Islet of Langerhans (tissue), 1 donor: Measurements from ENCODE around the gene CRIP3.

Source experiments
- FAIRE-seq: peaks from one replicate; lab custom pipeline; 2011; peaks lifted over from hg19 to GRCh38; lab: Jason Lieb, UNC

The CRIP3 gene

DNA sequence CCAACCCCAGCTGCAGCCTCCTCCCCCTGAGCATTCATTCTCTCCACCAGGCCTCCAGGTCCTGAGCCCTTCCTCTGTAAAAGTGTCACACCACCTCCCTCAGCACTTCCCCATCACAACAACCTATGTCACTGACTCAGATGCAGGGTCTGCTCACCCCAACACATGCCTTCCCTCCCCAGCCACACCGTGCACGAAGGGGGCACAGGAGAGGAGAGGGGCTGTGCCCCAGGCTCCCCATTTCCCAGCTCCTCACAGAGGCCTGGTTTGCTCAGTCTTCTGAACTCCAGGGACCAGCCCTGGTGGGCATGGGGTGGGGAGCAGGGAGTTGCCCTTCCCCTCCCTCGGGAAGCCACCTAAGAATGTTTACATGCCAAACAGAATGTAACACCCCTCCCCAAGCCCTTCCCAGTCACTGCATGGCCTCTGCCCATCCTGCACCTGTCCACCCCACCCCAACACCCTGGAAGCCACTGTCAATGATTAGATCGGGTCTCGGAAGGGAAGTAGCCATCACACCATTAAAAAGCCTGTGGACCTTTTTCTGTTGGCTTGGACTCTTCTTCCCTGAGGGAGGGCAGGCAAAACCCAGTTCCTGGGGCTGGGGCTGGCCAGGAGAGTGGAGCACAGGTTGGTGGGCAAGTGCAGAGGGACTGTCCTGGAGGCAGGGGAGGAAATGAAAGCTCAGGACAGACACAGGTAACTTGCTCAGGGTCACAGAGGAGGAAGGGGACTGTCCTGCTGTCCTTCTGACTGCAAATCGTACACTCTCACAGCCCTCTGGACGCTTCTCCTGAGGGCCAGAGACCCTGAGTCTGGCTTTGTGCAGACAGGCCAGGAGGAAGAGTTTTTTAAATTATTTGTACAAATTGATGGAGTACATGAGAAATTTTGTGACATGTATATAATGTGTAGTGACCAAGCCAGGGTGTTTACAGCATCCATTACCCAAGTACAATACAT lies 20.6 kb downstream of the CRIP3 start:
- no peak for FAIRE-seq

GRCh38 chr6:43286980-43287716 lies 21.5 kb downstream of the CRIP3 start:
- no peak for FAIRE-seq

DNA sequence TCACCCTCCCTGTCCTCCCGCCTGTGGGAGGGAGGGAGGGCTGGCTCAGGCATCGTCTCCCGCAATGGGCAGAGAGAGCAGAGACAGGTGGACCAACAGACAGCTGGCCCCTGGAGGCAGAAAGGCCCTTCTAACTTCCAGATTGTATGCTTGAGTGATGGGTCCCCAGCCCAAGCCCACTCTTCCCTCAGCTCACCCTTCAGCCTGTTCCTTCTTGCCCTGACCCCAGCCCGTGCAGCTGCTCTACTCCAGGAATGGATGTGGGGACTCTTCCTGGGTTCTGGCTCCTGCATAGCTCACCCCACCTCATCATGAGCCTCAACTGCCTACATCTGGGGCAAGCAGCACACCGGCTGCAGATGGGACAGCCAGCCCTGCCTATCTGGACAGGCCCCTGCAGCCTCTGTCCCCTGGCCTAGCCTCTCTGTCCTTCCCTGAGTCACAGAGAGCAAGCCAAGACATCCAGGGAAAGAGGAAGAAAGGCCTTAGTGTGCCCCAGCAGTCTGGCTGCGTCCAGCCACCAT lies 22.1 kb downstream of the CRIP3 start:
- FAIRE-seq: no peak

GRCh38 chr6:43285832-43286231 lies 22.8 kb downstream of the CRIP3 start:
- no peak for FAIRE-seq

DNA sequence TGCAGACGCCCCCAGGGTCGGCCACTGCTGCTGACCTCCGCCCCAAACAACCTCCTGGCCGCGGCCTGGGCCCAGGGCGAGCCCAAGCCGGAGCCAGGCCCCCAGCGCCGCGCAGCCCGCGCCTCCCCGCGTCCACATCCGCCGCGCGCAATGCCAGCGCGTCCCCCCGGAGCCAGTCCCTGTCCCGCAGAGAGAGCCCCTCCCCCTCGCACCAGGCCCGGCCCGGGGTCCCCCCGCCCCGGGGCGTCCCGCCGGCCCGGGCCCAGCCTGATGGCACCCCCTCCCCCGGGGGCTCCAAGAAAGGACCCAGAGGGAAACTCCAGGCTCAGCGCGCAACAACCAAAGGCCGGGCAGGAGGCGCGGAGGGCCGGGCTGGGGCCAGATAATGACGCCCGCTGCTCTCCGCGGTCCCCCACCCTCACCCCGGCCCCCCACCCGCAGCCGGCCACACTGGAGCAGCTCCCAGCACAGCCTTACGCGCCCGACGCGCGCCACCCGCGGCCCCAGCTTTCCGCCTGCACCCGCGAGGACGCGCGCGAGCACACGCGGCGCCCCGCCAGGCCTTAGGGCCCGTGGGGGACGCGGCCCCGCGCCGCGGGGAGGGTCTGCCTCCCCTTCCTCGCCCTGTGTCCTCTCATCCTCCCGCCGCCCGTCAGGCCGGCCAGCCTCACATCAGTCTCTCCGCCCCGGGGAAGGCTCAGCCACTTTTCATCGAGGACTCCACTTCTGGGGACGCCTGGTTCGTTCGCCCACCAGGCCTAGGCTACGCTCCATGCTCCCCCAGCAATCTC lies 23.4 kb downstream of the CRIP3 start:
- no peak for FAIRE-seq

DNA sequence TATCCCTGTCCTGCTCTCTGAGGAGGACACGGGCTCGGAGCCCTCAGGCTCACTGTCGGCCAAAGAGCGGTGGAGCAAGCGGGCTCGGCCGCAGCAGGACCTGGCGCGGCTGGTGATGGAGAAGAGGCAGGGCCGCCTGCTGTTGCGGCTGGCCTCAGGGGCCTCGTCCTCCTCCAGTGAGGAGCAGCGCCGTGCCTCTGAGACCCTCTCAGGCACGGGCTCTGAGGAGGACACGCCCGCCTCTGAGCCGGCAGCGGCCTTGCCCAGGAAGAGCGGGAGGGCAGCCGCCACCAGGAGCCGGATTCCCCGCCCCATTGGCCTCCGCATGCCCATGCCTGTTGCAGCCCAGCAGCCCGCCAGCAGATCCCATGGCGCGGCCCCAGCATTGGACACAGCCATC lies 24.7 kb downstream of the CRIP3 start:
- FAIRE-seq: no peak

- FAIRE-seq: no peak
Observed at GRCh38 chr6:43283514-43283901, 25.1 kb downstream of the CRIP3 start.

- no peak for FAIRE-seq
Observed at GRCh38 chr6:43282636-43283513, 25.8 kb downstream of the CRIP3 start.

DNA sequence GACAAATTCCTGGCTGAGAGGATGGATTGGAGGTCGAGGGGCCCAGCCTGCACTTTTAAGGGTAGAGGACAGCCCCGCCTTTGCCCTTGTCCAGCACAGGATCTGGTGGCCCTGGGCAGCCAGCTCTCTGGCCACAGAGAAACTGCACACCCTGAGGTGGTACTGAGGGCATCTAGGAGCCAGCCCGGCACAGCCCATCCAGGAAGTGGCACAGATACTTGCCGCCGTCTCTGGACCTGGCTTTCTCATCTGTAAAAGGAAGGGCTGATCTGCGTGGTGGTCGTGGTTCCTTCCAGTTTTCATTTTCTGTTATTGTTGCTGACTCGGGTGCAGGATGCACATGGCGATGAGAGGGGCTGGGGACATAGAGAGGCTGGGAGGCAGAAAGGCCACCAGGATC lies 26.6 kb downstream of the CRIP3 start:
- FAIRE-seq: no peak

DNA sequence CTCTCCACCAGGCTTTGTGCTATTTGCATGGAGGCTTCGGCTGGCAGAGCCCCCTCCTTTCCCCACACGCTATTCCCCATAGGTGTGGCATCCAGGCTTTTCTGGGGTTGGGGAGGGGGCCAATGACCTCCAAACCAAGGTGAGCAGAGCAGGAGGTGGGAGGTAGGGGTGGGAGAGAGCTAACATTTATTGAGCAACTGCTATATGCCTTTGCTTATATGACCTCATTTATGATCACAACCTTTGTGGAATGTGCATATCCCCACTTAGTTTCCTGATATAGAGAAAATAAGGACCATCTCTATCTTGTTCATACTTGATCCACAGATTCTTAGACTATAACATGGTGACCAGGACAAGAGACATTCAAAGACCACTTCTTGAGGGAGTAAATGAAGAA lies 28.4 kb downstream of the CRIP3 start:
- FAIRE-seq: no peak

DNA sequence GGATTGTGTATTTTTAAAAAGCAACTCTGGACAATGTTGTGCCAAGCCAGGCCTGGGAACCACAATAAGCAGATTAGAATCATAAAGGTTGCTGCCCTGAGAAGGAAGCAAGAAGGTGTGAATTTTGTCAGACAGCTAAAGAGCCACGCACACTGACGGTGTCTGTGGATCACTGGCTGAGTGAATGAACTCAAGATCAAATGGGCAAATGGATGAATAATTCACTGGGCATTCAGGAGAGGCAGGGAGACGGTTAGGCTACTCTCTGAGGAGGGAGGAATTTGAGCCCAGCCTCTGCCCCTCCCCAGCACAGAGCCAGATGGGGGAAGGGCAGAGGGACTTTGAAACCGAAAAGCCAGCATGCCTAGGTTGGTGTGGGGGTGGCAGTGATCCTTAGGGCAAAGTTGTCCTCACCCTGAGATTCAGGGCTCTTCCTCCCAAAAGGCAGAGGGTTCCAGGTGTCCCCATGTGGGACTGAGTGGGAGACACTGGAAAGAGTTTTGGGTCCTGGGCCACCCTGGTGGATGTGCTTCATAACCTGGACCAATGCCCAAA lies 30.0 kb downstream of the CRIP3 start:
- no peak for FAIRE-seq

DNA sequence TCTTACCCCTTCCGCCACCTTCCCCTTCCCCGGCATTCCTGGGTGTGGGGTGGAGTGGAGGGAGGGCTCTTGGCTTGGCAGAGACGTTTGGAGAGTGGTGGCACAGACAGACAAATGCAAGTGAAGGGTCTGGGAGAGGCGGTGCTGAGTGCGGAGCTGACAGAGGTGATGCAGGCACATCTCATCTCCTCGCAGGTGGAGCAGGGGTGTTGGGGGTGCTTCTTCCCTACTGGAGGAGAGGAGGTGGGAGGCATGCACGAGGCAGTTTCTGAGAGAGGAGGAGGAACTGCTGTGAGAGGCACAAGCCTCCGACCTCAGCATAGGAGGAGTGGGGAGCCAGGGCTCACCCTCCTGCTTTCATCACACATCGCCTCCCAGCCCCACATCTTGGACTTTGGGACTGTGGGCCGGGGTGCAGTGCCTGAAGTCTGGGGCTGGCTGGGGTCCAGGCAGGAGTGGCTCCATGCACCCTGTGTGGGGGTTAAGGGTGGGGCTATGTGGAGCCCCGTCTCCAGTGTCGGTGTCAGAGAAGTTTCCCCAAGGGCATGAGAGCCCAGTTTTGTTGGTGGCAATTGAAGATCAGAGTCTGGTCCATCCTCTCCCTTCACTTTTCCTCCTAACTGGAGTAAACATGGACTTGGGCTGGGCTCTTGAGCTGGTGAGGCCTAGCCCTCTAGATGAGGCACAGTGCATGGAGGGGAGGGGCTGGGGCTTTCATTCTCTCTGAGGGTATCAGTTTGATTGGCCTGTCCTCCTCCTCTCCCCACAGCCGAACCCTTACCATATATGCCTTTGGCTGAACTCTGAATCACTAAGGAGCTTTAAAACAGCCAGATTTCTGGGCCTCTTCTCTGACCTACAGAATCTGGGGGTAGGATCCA lies 30.7 kb downstream of the CRIP3 start:
- FAIRE-seq: no peak

DNA sequence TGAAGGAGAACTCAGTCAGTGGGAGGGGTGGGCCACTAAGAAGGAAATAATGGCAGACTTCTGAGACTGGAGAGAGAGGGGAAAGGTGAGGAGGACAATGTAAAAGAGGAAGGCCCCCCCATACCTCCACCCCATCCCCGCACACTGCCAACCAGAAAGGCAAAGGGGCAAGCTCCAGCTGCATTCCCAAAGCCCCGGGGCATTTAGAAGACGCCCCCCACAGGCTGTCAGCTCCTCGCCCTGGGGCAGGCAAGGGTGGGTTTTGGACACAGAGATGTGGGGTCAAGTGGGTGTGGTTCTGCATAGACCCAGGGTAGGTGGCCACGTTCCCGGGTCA lies 31.4 kb downstream of the CRIP3 start:
- no peak for FAIRE-seq

- FAIRE-seq: no peak
Observed at GRCh38 chr6:43276577-43277305, 31.9 kb downstream of the CRIP3 start.

DNA sequence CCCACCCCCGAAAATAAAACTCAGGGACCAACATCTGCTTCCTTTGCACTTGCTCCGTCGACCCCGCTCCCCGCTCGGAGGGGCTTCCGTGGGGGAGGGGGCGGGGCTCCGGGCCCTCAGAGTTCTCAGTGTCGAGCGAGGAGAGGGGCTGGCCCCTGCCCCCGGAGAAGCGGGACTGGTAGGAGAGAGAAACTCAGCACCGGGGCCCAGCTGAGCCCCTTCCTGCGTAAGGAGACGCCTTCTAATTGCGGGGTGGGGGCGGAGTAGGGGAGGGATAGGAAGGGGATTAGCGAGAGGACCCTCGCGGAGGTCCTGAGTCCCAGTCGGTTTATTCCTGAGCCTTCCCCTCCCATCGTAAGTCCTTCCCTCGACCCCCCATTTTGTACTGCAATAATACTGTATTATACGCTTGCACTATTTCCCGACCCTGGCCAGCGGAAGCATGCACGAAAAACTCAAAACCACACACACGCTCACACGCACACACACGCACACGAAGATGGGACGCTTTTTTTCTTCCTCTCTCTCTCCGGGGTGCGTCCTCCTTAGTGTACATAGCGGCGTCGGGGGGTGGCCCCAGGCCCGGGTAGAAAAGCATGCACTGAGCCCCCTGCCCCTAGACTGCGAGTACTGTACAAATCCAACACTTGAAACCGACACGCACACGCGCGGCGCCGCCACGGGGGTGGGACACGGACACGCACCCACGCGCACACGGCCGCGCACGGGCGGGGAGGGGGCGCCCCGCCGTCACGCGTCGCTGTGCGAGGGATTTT lies 32.6 kb downstream of the CRIP3 start:
- FAIRE-seq: no peak

- FAIRE-seq: no peak
Observed at GRCh38 chr6:43274916-43275597, 33.6 kb downstream of the CRIP3 start.

DNA sequence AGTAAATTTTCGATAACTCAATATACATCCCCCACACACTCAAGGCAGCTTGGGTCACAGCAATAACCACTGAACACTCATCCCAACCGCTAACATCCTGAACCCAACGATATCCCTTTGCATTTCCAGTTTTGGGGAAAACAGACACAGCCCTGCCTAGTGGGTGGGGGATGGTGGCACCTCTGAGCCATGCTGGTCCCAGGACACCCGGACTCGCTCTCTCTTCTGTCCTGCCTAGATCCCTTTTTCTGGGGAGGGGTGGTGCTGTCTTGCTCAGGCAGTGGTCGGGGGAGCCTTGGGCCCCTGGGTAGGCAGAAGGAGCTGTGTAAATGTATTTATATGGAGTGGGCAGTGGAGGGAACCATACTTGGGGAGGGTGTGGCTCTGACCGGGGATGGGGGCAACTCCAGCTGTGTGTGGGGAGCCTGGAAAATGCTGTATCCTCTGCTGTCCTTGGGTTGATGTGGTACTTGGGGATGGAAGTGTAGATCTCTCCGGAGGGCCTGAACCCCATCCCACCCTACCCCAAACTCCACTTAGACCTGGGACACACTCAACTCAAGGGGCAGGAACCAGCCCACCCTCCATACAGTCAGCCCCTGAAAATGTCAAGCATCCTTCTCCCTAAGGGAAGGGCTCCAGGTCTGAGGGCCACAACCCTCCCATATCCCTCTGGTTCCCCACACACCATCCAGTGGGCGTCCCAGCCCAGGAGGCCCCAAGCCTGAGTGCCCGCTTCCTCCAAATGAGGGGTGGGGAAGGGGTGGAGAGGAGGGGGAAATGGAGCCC lies 34.3 kb downstream of the CRIP3 start:
- no peak for FAIRE-seq
